GM19467 (cell line): ENCODE results near the gene PAQR5.

Source experiments
- ATAC-seq: cut with Tn5 transposase; IDR thresholded peaks from one replicate; pipeline ENCODE4 v1.9.1; 2021; ENCODE audit warnings: mild to moderate bottlenecking, moderate library complexity; ENCODE audit not compliant: unreplicated experiment

Gene PAQR5

GRCh38 chr15:69389426-69389825, 90.7 kb downstream of the PAQR5 start:
- ATAC-seq, result no peak

- ATAC-seq, result no peak
Measured at GRCh38 chr15:69390575-69390974, 91.9 kb downstream of the PAQR5 start.

- ATAC-seq, result no peak
Measured at GRCh38 chr15:69391046-69391757, 92.5 kb downstream of the PAQR5 start.

- no peak for ATAC-seq
Measured at GRCh38 chr15:69392352-69392751, 93.6 kb downstream of the PAQR5 start.

- no peak for ATAC-seq
Measured at GRCh38 chr15:69393831-69394491, 95.2 kb downstream of the PAQR5 start.

GRCh38 chr15:69394556-69395282, 96.0 kb downstream of the PAQR5 start:
- ATAC-seq, result peak; percentile 71

- ATAC-seq, result no peak
Measured at GRCh38 chr15:69395460-69395859, 96.7 kb downstream of the PAQR5 start.

- ATAC-seq, result no peak
Measured at GRCh38 chr15:69395991-69396390, 97.3 kb downstream of the PAQR5 start.

GRCh38 chr15:69398491-69398891, 99.8 kb downstream of the PAQR5 start:
- no peak for ATAC-seq

- ATAC-seq, result no peak
Measured at GRCh38 chr15:69400850-69401249, 102.1 kb downstream of the PAQR5 start.

- ATAC-seq, result no peak
Measured at GRCh38 chr15:69402816-69403215, 104.1 kb downstream of the PAQR5 start.

- no peak for ATAC-seq
Measured at GRCh38 chr15:69403594-69403993, 104.9 kb downstream of the PAQR5 start.

- no peak for ATAC-seq
Measured at GRCh38 chr15:69405110-69405509, 106.4 kb downstream of the PAQR5 start.

- no peak for ATAC-seq
Measured at GRCh38 chr15:69407719-69408400, 109.1 kb downstream of the PAQR5 start.

GRCh38 chr15:69408841-69409240, 110.1 kb downstream of the PAQR5 start:
- no peak for ATAC-seq

GRCh38 chr15:69410248-69410874, 111.6 kb downstream of the PAQR5 start:
- ATAC-seq, result no peak

GRCh38 chr15:69412274-69412673, 113.6 kb downstream of the PAQR5 start:
- ATAC-seq, result no peak

- no peak for ATAC-seq
Measured at GRCh38 chr15:69412701-69413100, 114.0 kb downstream of the PAQR5 start.

- peak; percentile 88 for ATAC-seq
Measured at GRCh38 chr15:69413822-69414700, 115.3 kb downstream of the PAQR5 start, which contains the start of gene KIF23. TSS of gene KIF23 (plus strand) at chr15:69414349. CDS start at chr15:69414466, 117 bp downstream.

- ATAC-seq, result peak; percentile 33
Measured at GRCh38 chr15:69414701-69415167, 116.0 kb downstream of the PAQR5 start.
